H9 (cell line): ENCODE measurements around the gene ATG9B. TPM values are rescaled to one million over a fixed set of nuclear protein-coding genes. Genes with fewer than 3 reads are reported as not detected.

Source experiments
- DNase-seq: peaks from one replicate; pipeline ENCODE4 v3.0.0-alpha.2; 2017
- H2AFZ ChIP-seq: one replicate; pipeline ENCODE4 v1.6.1; 2013; ENCODE audit warnings: mild to moderate bottlenecking, low read length, control low read depth, moderate library complexity
- H2AK5ac ChIP-seq: 2 replicates; pipeline ENCODE4 v1.6.1; 2013; ENCODE audit warnings: low read length, control low read depth, mixed read lengths; ENCODE audit not compliant: insufficient read length
- H2BK120ac ChIP-seq: one replicate; pipeline ENCODE4 v1.6.1; 2013; ENCODE audit warnings: low read depth, mild to moderate bottlenecking, low read length, control low read depth, inconsistent platforms; ENCODE audit not compliant: poor library complexity, severe bottlenecking
- H2BK12ac ChIP-seq: 2 replicates; pipeline ENCODE4 v1.6.1; 2013; ENCODE audit warnings: low read length, control low read depth, mixed read lengths, low read depth; ENCODE audit not compliant: insufficient read length
- H2BK15ac ChIP-seq: 2 replicates; pipeline ENCODE4 v1.6.1; 2013; ENCODE audit warnings: low read depth, low read length, control low read depth
- H2BK20ac ChIP-seq: one replicate; pipeline ENCODE4 v1.6.1; 2013; ENCODE audit warnings: low read depth, mild to moderate bottlenecking, low read length, control low read depth, inconsistent platforms; ENCODE audit not compliant: poor library complexity, severe bottlenecking
- H2BK5ac ChIP-seq: 2 replicates; pipeline ENCODE4 v1.6.1; 2013; ENCODE audit warnings: low read length, control low read depth, mixed read lengths; ENCODE audit not compliant: insufficient read length
- H3K14ac ChIP-seq: 2 replicates; pipeline ENCODE4 v1.6.1; 2013; ENCODE audit warnings: low read length, control low read depth; ENCODE audit not compliant: insufficient read depth
- H3K18ac ChIP-seq: 2 replicates; pipeline ENCODE4 v1.6.1; 2013; ENCODE audit warnings: low read depth, mild to moderate bottlenecking, mixed read lengths, low read length, control low read depth; ENCODE audit not compliant: insufficient read length
- H3K23ac ChIP-seq: 2 replicates; pipeline ENCODE4 v1.6.1; 2013; ENCODE audit warnings: low read length, control low read depth, mixed read lengths, low read depth; ENCODE audit not compliant: insufficient read length
- H3K23me2 ChIP-seq: 2 replicates; pipeline ENCODE4 v1.6.1; 2013; ENCODE audit warnings: low read depth, mild to moderate bottlenecking, mixed read lengths, low read length, control low read depth; ENCODE audit not compliant: insufficient read length, poor library complexity, severe bottlenecking
- H3K27ac ChIP-seq: 2 replicates; pipeline ENCODE4 v1.5.1; 2013; ENCODE audit warnings: low read length, control low read depth, mixed read lengths, low read depth; ENCODE audit not compliant: insufficient read length
- H3K27me3 ChIP-seq: 2 replicates; pipeline ENCODE4 v1.6.1; 2013; ENCODE audit warnings: low read length, control low read depth, inconsistent platforms; ENCODE audit not compliant: insufficient read depth
- H3K4ac ChIP-seq: 2 replicates; pipeline ENCODE4 v1.6.1; 2013; ENCODE audit warnings: low read depth, mild to moderate bottlenecking, control low read depth, inconsistent platforms, low read length, moderate library complexity
- H3K4me1 ChIP-seq: 2 replicates; pipeline ENCODE4 v1.6.1; 2013; ENCODE audit warnings: low read length, control low read depth, inconsistent platforms; ENCODE audit not compliant: insufficient read depth
- H3K4me2 ChIP-seq: 2 replicates; pipeline ENCODE4 v1.6.1; 2013; ENCODE audit warnings: low read length, control low read depth, mixed read lengths; ENCODE audit not compliant: insufficient read length, insufficient read depth
- H3K56ac ChIP-seq: 2 replicates; pipeline ENCODE4 v1.6.1; 2013; ENCODE audit warnings: low read depth, mild to moderate bottlenecking, mixed read lengths, low read length, control low read depth; ENCODE audit not compliant: insufficient read length
- H3K79me1 ChIP-seq: 2 replicates; pipeline ENCODE4 v1.6.1; 2013; ENCODE audit warnings: low read depth, mild to moderate bottlenecking, moderate library complexity, low read length, control low read depth, inconsistent platforms; ENCODE audit not compliant: insufficient read depth, poor library complexity, severe bottlenecking
- H3K79me2 ChIP-seq: 2 replicates; pipeline ENCODE4 v1.6.1; 2013; ENCODE audit warnings: low read length, control low read depth, inconsistent platforms; ENCODE audit not compliant: insufficient read depth
- H3K9ac ChIP-seq: 2 replicates; pipeline ENCODE4 v1.6.1; 2013; ENCODE audit warnings: low read length, control low read depth, mixed read lengths; ENCODE audit not compliant: insufficient read length; ENCODE audit errors: extremely low read depth
- H3K9me3 ChIP-seq: one replicate; pipeline ENCODE4 v1.6.1; 2013; ENCODE audit warnings: low read depth, low read length, inconsistent platforms; ENCODE audit not compliant: control insufficient read depth
- H3T11ph ChIP-seq: one replicate; pipeline ENCODE4 v1.6.1; 2013; ENCODE audit warnings: mild to moderate bottlenecking, low read length, control low read depth, inconsistent platforms
- H4K20me1 ChIP-seq: one replicate; pipeline ENCODE4 v1.6.1; 2013; ENCODE audit not compliant: control insufficient read depth, insufficient read length, insufficient read depth
- H4K5ac ChIP-seq: 2 replicates; pipeline ENCODE4 v1.6.1; 2013; ENCODE audit warnings: low read depth, mild to moderate bottlenecking, mixed read lengths, low read length, control low read depth; ENCODE audit not compliant: insufficient read length
- H4K8ac ChIP-seq: replicated peaks from 2 replicates; pipeline ENCODE4 v1.6.1; 2013; ENCODE audit warnings: low read length, control low read depth, mixed read lengths, low read depth; ENCODE audit not compliant: insufficient read length
- H4K91ac ChIP-seq: 2 replicates; pipeline ENCODE4 v1.6.1; 2013; ENCODE audit warnings: low read depth, mild to moderate bottlenecking, moderate library complexity, mixed read lengths, low read length, control low read depth; ENCODE audit not compliant: insufficient read length
- H3K27ac Mint-ChIP-seq, 3 experiments: 2 replicates in 2 of 3; 3 replicates in 1 of 3; pipeline ENCODE4 v1.8.0; 2020 to 2021; ENCODE audit warnings: mixed read lengths in 3 of 3, mild to moderate bottlenecking in 1 of 3, moderate library complexity in 1 of 3
- H3K27me3 Mint-ChIP-seq: 2 replicates; pipeline ENCODE4 v1.8.0; 2021; ENCODE audit warnings: low read depth, mild to moderate bottlenecking, moderate library complexity, mixed read lengths
- H3K36me3 Mint-ChIP-seq, 3 experiments: 2 replicates in 2 of 3; 3 replicates in 1 of 3; pipeline ENCODE4 v1.8.0; 2020 to 2021; ENCODE audit warnings: low read depth in 3 of 3, mixed read lengths in 3 of 3; ENCODE audit not compliant: insufficient read depth in 1 of 3
- H3K4me1 Mint-ChIP-seq, 2 experiments: 2 replicates each; pipeline ENCODE4 v1.8.0; 2020; ENCODE audit warnings: mixed read lengths in 2 of 2
- H3K4me3 Mint-ChIP-seq, 2 experiments: 2 replicates in 1 of 2; 3 replicates in 1 of 2; pipeline ENCODE4 v1.8.0; 2020 to 2021; ENCODE audit warnings: mild to moderate bottlenecking in 2 of 2, mixed read lengths in 2 of 2, moderate library complexity in 1 of 2
- H3K9me3 Mint-ChIP-seq, 2 experiments: 2 replicates in 1 of 2; 3 replicates in 1 of 2; pipeline ENCODE4 v1.8.0; 2020; ENCODE audit warnings: mild to moderate bottlenecking in 2 of 2, mixed read lengths in 2 of 2, moderate library complexity in 1 of 2
- CTCF ChIP-seq: fragments of 200-600 bp; sonication (generic); conservative IDR thresholded peaks from 3 replicates; pipeline ENCODE4 v1.8.0; 2021; ENCODE audit warnings: antibody characterized with exemption, mild to moderate bottlenecking
- WGBS: extraction: QIAGEN DNeasy Blood & Tissue Kit; methylation state at CpG from one replicate; pipeline ENCODE4 v1.1.7; 2013; ENCODE audit warnings: missing lambda C conversion rate, low lambda C conversion rate, mixed read lengths; ENCODE audit not compliant: insufficient read length; ENCODE audit errors: extremely low coverage; 5-methylcytosine and 5-hydroxymethylcytosine counted together
- total RNA-seq: library from RNA; stranded (reverse); gene quantifications from 2 replicates; pipeline ENCODE4 v1.2.1, GENCODE V29; 2021

Gene ATG9B
- total RNA-seq, 1 experiment from 2014 or later = 1.5 TPM

GRCh38 chr7:151035026-151035717 is 10.9 kb upstream of the ATG9B start:
- H2BK5ac ChIP-seq = no peak overlapping the region
- peaks cover 2% of the 10 kb centered on the region; the same call in 1 of the 2 replicates for H3K27me3 Mint-ChIP-seq
- no peaks in the 10 kb centered on the region for H3K79me1 ChIP-seq
- no peak overlapping the region for H2AFZ ChIP-seq
- no peak overlapping the region for H2BK15ac ChIP-seq
- no peak overlapping the region for H3K56ac ChIP-seq
- H3K4ac ChIP-seq = no peak overlapping the region
- TF ChIP-seq CTCF = no peak
- H3K9ac ChIP-seq = no peak overlapping the region
- no peaks in the 10 kb centered on the region for H3K9me3 Mint-ChIP-seq
- peaks cover 0 to 8% (median 4%) of the 10 kb centered on the region in 3 experiments; a peak in 4 of 7 replicates for H3K36me3 Mint-ChIP-seq
- no peaks in the 10 kb centered on the region for H3K27me3 ChIP-seq
- H2BK12ac ChIP-seq = no peak overlapping the region
- no peaks in the 10 kb centered on the region for H3K23me2 ChIP-seq
- H3K27ac Mint-ChIP-seq = no peak overlapping the region; a peak in 1 of 7 replicates
- no peak overlapping the region for H3K4me2 ChIP-seq
- WGBS = no CpG with 5 or more reads among the region's 21 CpGs
- H2BK120ac ChIP-seq = no peak overlapping the region
- H4K8ac ChIP-seq = no peak overlapping the region
- H3K4me1 Mint-ChIP-seq = peaks cover 2% of the 10 kb centered on the region in 2 experiments; a peak in 1 of 4 replicates
- H3K18ac ChIP-seq = no peak overlapping the region
- no peak overlapping the region for H2AK5ac ChIP-seq
- H3K14ac ChIP-seq = no peak overlapping the region
- H3K23ac ChIP-seq = no peak overlapping the region
- H3K4me1 ChIP-seq = no peaks in the 10 kb centered on the region
- no peak overlapping the region for H3K27ac ChIP-seq
- no peak for DNase-seq
- H2BK20ac ChIP-seq = no peak overlapping the region
- no peak overlapping the region for H3K4me3 Mint-ChIP-seq
- H4K91ac ChIP-seq = no peak overlapping the region
- H3K9me3 ChIP-seq = no peaks in the 10 kb centered on the region
- H3T11ph ChIP-seq = no peak overlapping the region
- H3K79me2 ChIP-seq = no peaks in the 10 kb centered on the region
- no peak overlapping the region for H4K5ac ChIP-seq
- H4K20me1 ChIP-seq = no peaks in the 10 kb centered on the region
